Brain microvascular endothelial cell (primary cell): ENCODE results near the gene CADM4.

ENCODE experiments used
- DNase-seq: peaks from one replicate; pipeline ENCODE4 v3.0.0-alpha.2; 2020
- H3K27ac ChIP-seq: fragments of 250-450 bp; sonication (Bioruptor Pico); 2 replicates; pipeline ENCODE4 v1.5.1; 2020; ENCODE audit warnings: mild to moderate bottlenecking, moderate library complexity
- H3K27me3 ChIP-seq: fragments of 250-450 bp; sonication (Bioruptor Pico); replicated peaks from 2 replicates; pipeline ENCODE4 v1.5.1; 2020; ENCODE audit warnings: mild to moderate bottlenecking
- H3K36me3 ChIP-seq: fragments of 250-450 bp; sonication (Bioruptor Pico); replicated peaks from 2 replicates; pipeline ENCODE4 v1.5.1; 2020; ENCODE audit warnings: mild to moderate bottlenecking
- H3K4me3 ChIP-seq: 2 replicates; pipeline ENCODE4 v1.5.1; 2011; ENCODE audit warnings: low read depth, mild to moderate bottlenecking, control low read depth, low read length, moderate library complexity
- CTCF ChIP-seq: IDR thresholded peaks from 2 replicates; pipeline ENCODE4 v1.5.1; 2011; ENCODE audit warnings: low read depth, mild to moderate bottlenecking, moderate library complexity, low read length, control low read depth, inconsistent platforms; ENCODE audit errors: missing control alignments
- in situ Hi-C: cut with HindIII; loops from 2 replicates; pipeline ENCODE4 v1.10.0; 2017; ENCODE audit warnings: low sequenced_read_pairs, low pct_ligation_motif_present

Gene CADM4

GRCh38 chr19:43631491-43631890, 8.2 kb downstream of the CADM4 start:
- Histone ChIP-seq H3K27me3 (no peaks in the 10 kb centered on the region), H3K27ac (no peak overlapping the region), H3K4me3 (no peak overlapping the region), H3K36me3 (no peaks in the 10 kb centered on the region)
- TF ChIP-seq CTCF, result no peak
- DNase-seq, result no peak
- in situ Hi-C loops, result no loop called here

DNA sequence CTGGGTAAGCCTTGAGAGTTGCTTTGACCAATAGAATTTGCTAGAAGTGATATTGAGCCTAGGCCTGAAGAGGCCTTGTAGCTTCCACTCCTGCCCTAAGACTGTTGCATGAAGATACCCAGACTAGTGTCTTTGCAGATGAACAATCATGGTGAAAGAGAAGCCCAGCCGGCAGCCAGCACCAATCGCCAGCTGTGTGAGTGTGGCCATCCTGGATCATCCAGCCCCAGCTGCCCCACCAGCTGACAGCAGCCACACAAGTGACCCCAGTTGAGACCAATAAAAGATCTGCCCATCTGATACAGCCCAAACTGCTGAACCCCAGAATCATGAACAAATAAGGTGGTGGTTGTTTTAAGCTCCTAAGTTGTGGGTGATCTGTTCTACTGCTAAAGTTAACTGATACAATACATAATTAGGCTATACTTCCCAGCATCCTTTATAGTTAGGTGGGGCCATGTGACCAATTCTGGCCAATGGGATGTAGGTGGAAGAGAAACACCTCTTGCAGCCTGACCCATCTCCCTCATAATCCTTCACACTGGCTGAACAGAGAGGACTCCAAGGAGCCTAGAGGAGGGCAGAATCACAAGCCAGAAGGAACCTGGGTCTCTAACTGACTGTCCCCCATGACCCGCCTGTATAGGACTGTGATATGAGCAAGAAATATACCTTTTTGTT, 10.9 kb downstream of the CADM4 start:
- no peak for DNase-seq
- in situ Hi-C loops, result no loop called here
- TF ChIP-seq CTCF, result no peak
- Histone ChIP-seq H3K4me3 (no peak overlapping the region), H3K36me3 (no peaks in the 10 kb centered on the region), H3K27ac (no peak overlapping the region), H3K27me3 (no peaks in the 10 kb centered on the region)

DNA sequence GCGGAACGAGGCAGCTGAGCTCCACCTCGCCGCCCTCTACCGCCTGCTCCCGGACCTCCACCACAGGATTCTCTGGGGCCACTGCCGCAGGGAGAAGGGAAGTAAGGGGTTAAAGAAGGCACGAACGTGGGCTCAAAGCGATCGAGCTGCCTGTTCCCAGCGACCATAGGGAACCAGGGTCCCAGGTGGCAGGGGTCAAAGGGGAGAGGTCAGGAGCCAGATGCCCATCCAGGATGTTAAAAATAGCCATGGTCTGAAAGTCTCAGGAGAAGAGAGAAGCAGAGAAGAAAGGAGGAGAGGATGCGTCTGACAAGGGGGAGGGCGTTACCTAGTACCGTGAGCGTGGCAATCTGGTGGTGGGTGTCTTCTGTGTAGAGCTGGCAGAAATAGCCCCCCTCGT, 12.8 kb downstream of the CADM4 start:
- Histone ChIP-seq H3K4me3 (no peak overlapping the region), H3K36me3 (no peaks in the 10 kb centered on the region), H3K27me3 (no peaks in the 10 kb centered on the region), H3K27ac (no peak overlapping the region)
- DNase-seq, result no peak
- TF ChIP-seq CTCF, result no peak
- in situ Hi-C loops, result no loop called here

GRCh38 chr19:43625918-43626579, 13.6 kb downstream of the CADM4 start:
- TF ChIP-seq CTCF, result peak; percentile 9
- H3K36me3 ChIP-seq, result no peaks in the 10 kb centered on the region
- H3K27ac ChIP-seq, result no peak overlapping the region
- no peak for DNase-seq
- in situ Hi-C loops, result no loop called here
- no peak overlapping the region for H3K4me3 ChIP-seq
- no peaks in the 10 kb centered on the region for H3K27me3 ChIP-seq

DNA sequence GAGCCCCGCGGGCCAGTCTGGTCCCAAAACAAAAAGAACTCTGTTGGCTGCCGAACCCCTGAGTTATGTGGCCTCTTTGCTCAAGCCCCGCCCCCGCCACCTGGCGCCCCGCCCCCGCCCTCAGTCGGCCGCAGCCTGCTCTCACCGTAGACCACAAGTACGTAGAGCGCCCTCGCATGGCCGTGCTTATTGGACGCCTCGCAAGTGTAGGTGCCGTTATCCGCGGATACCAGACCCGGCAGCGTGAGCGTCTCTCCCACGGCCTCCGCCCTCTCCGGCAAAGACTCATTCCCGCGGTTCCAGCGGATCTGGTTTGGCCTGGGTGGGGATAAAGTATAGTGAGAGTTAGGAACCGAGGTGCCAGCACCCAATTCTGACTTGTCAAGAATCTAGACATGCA, 14.7 kb downstream of the CADM4 start:
- peak; percentile 4 for TF ChIP-seq CTCF
- no peak overlapping the region for H3K27ac ChIP-seq
- H3K27me3 ChIP-seq, result no peaks in the 10 kb centered on the region
- no peak overlapping the region for H3K4me3 ChIP-seq
- no peak for DNase-seq
- in situ Hi-C loops, result no loop called here
- H3K36me3 ChIP-seq, result no peaks in the 10 kb centered on the region
